ENCODE results near the gene RAB11FIP4. TPM values are rescaled to one million over a fixed set of nuclear protein-coding genes. Genes with fewer than 3 reads are reported as not detected.

RAB11FIP4 gene
- total and polyA plus RNA-seq, 2 of the 8 experiments (the other 6 are each of a cell fraction or from before 2014, with no cell fraction given) = 21.7 to 53.2 TPM

DNA sequence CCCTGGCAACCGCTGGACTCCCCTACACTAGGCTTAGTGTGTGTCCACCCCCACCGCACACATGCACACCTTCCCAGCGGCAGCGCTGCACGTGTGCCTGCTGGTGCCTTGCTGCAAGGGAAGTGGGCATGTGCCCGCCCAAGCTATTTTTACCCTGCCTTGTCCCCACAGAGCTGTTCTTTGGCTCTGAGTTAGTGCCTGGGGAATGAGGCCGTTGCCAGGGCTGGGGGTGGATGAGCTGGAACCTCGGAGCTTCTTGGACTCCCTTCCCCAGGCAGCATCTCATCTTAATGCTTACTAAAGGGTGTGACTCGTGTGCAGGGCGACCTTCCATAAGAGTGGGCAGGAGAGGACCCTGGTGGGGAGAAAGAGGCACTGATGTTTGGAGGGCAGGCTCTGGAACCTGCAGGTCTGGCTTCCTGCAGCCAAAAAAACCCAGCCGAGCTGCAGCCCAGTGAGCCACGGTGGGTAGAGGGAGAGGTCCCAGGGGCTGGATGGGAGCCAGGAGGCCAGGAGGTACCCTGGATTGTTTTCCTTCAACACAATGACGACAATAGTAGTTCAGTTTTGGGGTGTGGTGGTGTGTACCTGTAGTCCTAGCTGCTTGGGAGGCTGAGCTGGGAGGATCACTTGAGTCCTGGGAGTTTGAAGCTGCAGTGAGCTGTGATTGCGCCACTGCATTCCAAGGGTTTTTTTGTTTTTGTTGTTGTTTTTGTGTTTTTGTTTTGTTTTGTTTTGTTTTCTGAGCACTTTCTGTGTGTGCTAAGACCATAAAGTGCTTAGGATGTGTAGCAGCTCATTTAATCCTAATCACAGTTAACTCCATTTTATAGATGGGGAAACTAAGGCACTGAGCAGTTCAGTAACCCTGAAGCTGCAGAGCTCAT is 119.1 kb downstream of the RAB11FIP4 start (continued):
- no peak for TF ChIP-seq KDM1A (IDR thresholded peaks at IDR 0.05; ENCODE audit: borderline replicate concordance, low read length)
- TF ChIP-seq FOSL1 (IDR thresholded peaks at IDR 0.05; ENCODE audit: insufficient read depth, low read depth, low read length) = no peak
- TF ChIP-seq SP1 (IDR thresholded peaks at IDR 0.05; ENCODE audit: low read depth, low read length) = no peak
- no peak for TF ChIP-seq EP300 (IDR thresholded peaks at IDR 0.05; ENCODE audit: borderline replicate concordance in 1 of 2, low read depth in 2 of 2, low read length in 2 of 2)
- TF ChIP-seq, protein P1, sequence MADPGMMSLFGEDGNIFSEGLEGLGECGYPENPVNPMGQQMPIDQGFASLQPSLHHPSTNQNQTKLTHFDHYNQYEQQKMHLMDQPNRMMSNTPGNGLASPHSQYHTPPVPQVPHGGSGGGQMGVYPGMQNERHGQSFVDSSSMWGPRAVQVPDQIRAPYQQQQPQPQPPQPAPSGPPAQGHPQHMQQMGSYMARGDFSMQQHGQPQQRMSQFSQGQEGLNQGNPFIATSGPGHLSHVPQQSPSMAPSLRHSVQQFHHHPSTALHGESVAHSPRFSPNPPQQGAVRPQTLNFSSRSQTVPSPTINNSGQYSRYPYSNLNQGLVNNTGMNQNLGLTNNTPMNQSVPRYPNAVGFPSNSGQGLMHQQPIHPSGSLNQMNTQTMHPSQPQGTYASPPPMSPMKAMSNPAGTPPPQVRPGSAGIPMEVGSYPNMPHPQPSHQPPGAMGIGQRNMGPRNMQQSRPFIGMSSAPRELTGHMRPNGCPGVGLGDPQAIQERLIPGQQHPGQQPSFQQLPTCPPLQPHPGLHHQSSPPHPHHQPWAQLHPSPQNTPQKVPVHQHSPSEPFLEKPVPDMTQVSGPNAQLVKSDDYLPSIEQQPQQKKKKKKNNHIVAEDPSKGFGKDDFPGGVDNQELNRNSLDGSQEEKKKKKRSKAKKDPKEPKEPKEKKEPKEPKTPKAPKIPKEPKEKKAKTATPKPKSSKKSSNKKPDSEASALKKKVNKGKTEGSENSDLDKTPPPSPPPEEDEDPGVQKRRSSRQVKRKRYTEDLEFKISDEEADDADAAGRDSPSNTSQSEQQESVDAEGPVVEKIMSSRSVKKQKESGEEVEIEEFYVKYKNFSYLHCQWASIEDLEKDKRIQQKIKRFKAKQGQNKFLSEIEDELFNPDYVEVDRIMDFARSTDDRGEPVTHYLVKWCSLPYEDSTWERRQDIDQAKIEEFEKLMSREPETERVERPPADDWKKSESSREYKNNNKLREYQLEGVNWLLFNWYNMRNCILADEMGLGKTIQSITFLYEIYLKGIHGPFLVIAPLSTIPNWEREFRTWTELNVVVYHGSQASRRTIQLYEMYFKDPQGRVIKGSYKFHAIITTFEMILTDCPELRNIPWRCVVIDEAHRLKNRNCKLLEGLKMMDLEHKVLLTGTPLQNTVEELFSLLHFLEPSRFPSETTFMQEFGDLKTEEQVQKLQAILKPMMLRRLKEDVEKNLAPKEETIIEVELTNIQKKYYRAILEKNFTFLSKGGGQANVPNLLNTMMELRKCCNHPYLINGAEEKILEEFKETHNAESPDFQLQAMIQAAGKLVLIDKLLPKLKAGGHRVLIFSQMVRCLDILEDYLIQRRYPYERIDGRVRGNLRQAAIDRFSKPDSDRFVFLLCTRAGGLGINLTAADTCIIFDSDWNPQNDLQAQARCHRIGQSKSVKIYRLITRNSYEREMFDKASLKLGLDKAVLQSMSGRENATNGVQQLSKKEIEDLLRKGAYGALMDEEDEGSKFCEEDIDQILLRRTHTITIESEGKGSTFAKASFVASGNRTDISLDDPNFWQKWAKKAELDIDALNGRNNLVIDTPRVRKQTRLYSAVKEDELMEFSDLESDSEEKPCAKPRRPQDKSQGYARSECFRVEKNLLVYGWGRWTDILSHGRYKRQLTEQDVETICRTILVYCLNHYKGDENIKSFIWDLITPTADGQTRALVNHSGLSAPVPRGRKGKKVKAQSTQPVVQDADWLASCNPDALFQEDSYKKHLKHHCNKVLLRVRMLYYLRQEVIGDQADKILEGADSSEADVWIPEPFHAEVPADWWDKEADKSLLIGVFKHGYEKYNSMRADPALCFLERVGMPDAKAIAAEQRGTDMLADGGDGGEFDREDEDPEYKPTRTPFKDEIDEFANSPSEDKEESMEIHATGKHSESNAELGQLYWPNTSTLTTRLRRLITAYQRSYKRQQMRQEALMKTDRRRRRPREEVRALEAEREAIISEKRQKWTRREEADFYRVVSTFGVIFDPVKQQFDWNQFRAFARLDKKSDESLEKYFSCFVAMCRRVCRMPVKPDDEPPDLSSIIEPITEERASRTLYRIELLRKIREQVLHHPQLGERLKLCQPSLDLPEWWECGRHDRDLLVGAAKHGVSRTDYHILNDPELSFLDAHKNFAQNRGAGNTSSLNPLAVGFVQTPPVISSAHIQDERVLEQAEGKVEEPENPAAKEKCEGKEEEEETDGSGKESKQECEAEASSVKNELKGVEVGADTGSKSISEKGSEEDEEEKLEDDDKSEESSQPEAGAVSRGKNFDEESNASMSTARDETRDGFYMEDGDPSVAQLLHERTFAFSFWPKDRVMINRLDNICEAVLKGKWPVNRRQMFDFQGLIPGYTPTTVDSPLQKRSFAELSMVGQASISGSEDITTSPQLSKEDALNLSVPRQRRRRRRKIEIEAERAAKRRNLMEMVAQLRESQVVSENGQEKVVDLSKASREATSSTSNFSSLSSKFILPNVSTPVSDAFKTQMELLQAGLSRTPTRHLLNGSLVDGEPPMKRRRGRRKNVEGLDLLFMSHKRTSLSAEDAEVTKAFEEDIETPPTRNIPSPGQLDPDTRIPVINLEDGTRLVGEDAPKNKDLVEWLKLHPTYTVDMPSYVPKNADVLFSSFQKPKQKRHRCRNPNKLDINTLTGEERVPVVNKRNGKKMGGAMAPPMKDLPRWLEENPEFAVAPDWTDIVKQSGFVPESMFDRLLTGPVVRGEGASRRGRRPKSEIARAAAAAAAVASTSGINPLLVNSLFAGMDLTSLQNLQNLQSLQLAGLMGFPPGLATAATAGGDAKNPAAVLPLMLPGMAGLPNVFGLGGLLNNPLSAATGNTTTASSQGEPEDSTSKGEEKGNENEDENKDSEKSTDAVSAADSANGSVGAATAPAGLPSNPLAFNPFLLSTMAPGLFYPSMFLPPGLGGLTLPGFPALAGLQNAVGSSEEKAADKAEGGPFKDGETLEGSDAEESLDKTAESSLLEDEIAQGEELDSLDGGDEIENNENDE (IDR thresholded peaks at IDR 0.05; ENCODE audit: insufficient replicate concordance, low read length) = no peak
- no peak for TF ChIP-seq SP4 (IDR thresholded peaks at IDR 0.05; ENCODE audit: low read length)
